SU-DHL-6 (cell line): ENCODE data around the gene UBALD2.

Experiments
- H2AFZ ChIP-seq: fragments of 200-600 bp; sonication (generic); 2 replicates; pipeline ENCODE4 v1.6.1; 2014; ENCODE audit warnings: low read depth, mild to moderate bottlenecking, moderate library complexity, mixed read lengths, antibody characterized with exemption, low read length; ENCODE audit not compliant: severe bottlenecking
- H3F3A ChIP-seq: fragments of 200-600 bp; shearing (Covaris generic); 2 replicates; pipeline ENCODE4 v1.6.0; 2016; ENCODE audit warnings: antibody characterized with exemption, mild to moderate bottlenecking; ENCODE audit not compliant: insufficient read depth
- H3K27ac ChIP-seq: fragments of 200-600 bp; sonication (generic); 2 replicates; pipeline ENCODE4 v1.5.1; 2016; ENCODE audit warnings: low read depth, mild to moderate bottlenecking, low read length, moderate library complexity, mixed read lengths
- H3K27me3 ChIP-seq: fragments of 200-600 bp; sonication (generic), shearing (Covaris generic); 2 replicates; pipeline ENCODE4 v1.6.0; 2014; ENCODE audit warnings: mild to moderate bottlenecking, low read length
- H3K36me3 ChIP-seq: fragments of 200-600 bp; sonication (generic); 2 replicates; pipeline ENCODE4 v1.6.1; 2014; ENCODE audit warnings: mild to moderate bottlenecking, low read length, mixed read lengths
- H3K4me2 ChIP-seq: fragments of 300-600, 200-600 bp; shearing (Covaris generic), sonication (generic); 2 replicates; pipeline ENCODE4 v1.6.0; 2014; ENCODE audit warnings: low read length, low read depth, mild to moderate bottlenecking; ENCODE audit not compliant: poor library complexity, severe bottlenecking
- H3K4me3 ChIP-seq: fragments of 200-600 bp; sonication (generic); 2 replicates; pipeline ENCODE4 v1.5.1; 2014; ENCODE audit warnings: antibody characterized with exemption, low read length, mild to moderate bottlenecking, mixed read lengths; ENCODE audit not compliant: insufficient read depth, poor library complexity, severe bottlenecking
- H3K79me2 ChIP-seq: fragments of 200-600 bp; sonication (generic); 2 replicates; pipeline ENCODE4 v1.6.1; 2014; ENCODE audit warnings: mild to moderate bottlenecking, low read length, moderate library complexity; ENCODE audit not compliant: insufficient read depth
- H3K9ac ChIP-seq: fragments of 200-600 bp; sonication (generic); 2 replicates; pipeline ENCODE4 v1.7.0; 2014; ENCODE audit warnings: mild to moderate bottlenecking, low read length
- H3K9me2 ChIP-seq: fragments of 200-600 bp; sonication (generic); replicated peaks from 2 replicates; pipeline ENCODE4 v1.6.1; 2014; ENCODE audit warnings: low read length; ENCODE audit not compliant: insufficient read depth
- H3K9me3 ChIP-seq: fragments of 200-600 bp; sonication (generic); 2 replicates; pipeline ENCODE4 v1.6.1; 2014; ENCODE audit warnings: low read length, mixed read lengths; ENCODE audit not compliant: insufficient read depth
- H4K20me1 ChIP-seq: fragments of 200-600 bp; sonication (generic); 2 replicates; pipeline ENCODE4 v1.6.1; 2014; ENCODE audit warnings: low read depth, mild to moderate bottlenecking, antibody characterized with exemption, low read length, moderate library complexity, mixed read lengths
- CTCF ChIP-seq: fragments of 200-600 bp; sonication (generic); IDR thresholded peaks from one replicate; pipeline ENCODE4 v1.5.1; 2017; ENCODE audit warnings: antibody characterized with exemption, mild to moderate bottlenecking, low read length, moderate library complexity; ENCODE audit not compliant: insufficient read depth, poor library complexity, severe bottlenecking
- EZH2phosphoT487 ChIP-seq: fragments of 200-600 bp; sonication (generic), shearing (Covaris generic); conservative IDR thresholded peaks from 2 replicates; pipeline ENCODE4 v1.6.1; 2018; ENCODE audit warnings: mild to moderate bottlenecking, antibody characterized with exemption, low read length, moderate library complexity, mixed read lengths

Gene UBALD2

DNA sequence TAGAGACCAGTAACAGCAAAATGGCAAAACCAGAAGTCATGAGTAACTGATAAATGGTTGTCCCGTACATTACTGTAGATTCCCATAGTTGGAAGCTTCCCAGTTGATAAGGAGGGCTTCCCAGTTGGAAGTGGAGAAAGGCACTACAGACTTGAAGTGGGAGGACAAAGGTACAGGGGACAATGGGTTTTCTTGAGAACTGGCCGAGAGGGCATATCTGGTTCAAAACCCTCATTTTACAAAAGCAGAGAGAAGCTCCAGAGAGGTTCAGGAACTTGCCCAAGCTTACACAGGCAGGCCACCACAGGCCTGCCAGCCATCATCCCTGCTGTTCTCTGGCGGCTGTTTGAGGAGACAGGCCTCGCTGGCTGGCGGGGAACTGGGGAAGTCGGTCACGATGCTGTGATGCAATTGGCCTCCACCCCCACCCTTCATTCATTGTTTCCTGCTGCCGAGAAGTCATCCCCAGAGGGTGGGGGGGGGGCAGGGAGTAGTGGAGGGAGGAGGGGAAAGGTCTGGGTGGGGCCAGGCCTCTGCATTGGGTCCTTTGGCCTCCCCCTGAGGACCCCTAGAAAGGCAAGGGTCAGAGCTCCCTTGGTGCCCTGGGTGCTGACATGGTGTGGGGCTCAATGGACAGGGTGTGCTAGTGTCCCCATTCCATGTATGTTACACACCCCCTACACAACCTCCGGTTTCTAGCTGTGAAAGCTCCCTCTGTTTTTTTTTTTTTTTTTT lies 3.0 kb downstream of the UBALD2 start:
- Histone ChIP-seq H3K4me2 (peak overlapping the region; percentile 96), H3K27ac (peak overlapping the region; percentile 98), H3K9me3 (no peaks in the 10 kb centered on the region), H3K27me3 (no peaks in the 10 kb centered on the region), H3K36me3 (no peaks in the 10 kb centered on the region), H3K9ac (peak overlapping the region; percentile 79), H3F3A (peaks cover 79% of the 10 kb centered on the region), H3K9me2 (no peaks in the 10 kb centered on the region), H3K79me2 (peaks cover 25% of the 10 kb centered on the region), H3K4me3 (peak overlapping the region; percentile 40), H2AFZ (no peak overlapping the region), H4K20me1 (no peaks in the 10 kb centered on the region)
- TF ChIP-seq EZH2phosphoT487 (no peak), CTCF (no peak)

- Histone ChIP-seq H3F3A (peaks cover 74% of the 10 kb centered on the region), H3K27me3 (no peaks in the 10 kb centered on the region), H3K9me2 (no peaks in the 10 kb centered on the region), H3K27ac (peak overlapping the region; percentile 98), H3K9me3 (no peaks in the 10 kb centered on the region), H3K79me2 (peaks cover 25% of the 10 kb centered on the region), H3K4me2 (peak overlapping the region; percentile 96), H3K36me3 (no peaks in the 10 kb centered on the region), H4K20me1 (no peaks in the 10 kb centered on the region), H3K4me3 (peak overlapping the region; percentile 40), H3K9ac (peak overlapping the region; percentile 79), H2AFZ (no peak overlapping the region)
- TF ChIP-seq EZH2phosphoT487 (no peak), CTCF (no peak)
Observed at GRCh38 chr17:76268991-76269981, 4.1 kb downstream of the UBALD2 start.

GRCh38 chr17:76270127-76270592 lies 5.0 kb downstream of the UBALD2 start:
- Histone ChIP-seq H3K36me3 (no peaks in the 10 kb centered on the region), H3K79me2 (peaks cover 25% of the 10 kb centered on the region), H3K4me3 (peak overlapping the region; percentile 38), H4K20me1 (no peaks in the 10 kb centered on the region), H3K9ac (peak overlapping the region; percentile 79), H3K27me3 (no peaks in the 10 kb centered on the region), H3K9me2 (no peaks in the 10 kb centered on the region), H3K27ac (peak overlapping the region; percentile 98), H2AFZ (no peak overlapping the region), H3F3A (peaks cover 70% of the 10 kb centered on the region), H3K4me2 (peak overlapping the region; percentile 96), H3K9me3 (no peaks in the 10 kb centered on the region)
- TF ChIP-seq EZH2phosphoT487 (no peak), CTCF (no peak)
